Measurements from ENCODE around the gene C15orf61. TPM values are rescaled to one million over a fixed set of nuclear protein-coding genes. Genes with fewer than 3 reads are reported as not detected.

Gene C15orf61
- total RNA-seq, 1 experiment from 2014 or later = 6.5 TPM

- intact Hi-C loops (cut with micrococcal nuclease; ENCODE audit: unreplicated experiment) = no loop called here
- Histone ChIP-seq H3K79me2 (ENCODE audit: low read depth) (no peaks in the 10 kb centered on the region), H3K4me3 (no peak overlapping the region), H3K27ac (no peak overlapping the region), H3K36me3 (ENCODE audit: low read depth) (no peaks in the 10 kb centered on the region), H3K27me3 (ENCODE audit: insufficient read depth, low read depth) (no peaks in the 10 kb centered on the region), H3K4me2 (no peak overlapping the region), H4K20me1 (ENCODE audit: insufficient read depth) (no peaks in the 10 kb centered on the region), H3K9me2 (ENCODE audit: insufficient read depth) (no peaks in the 10 kb centered on the region), H3K9me3 (ENCODE audit: insufficient read depth, low read depth) (no peaks in the 10 kb centered on the region), H2AFZ (no peak overlapping the region), H3K4me1 (replicated peaks; ENCODE audit: insufficient read depth) (no peaks in the 10 kb centered on the region), H3F3A (ENCODE audit: insufficient read depth, low read depth) (no peaks in the 10 kb centered on the region)
- no peak for TF ChIP-seq EZH2 (IDR thresholded peaks at IDR 0.05; ENCODE audit: low read depth)
- TF ChIP-seq, protein P1, sequence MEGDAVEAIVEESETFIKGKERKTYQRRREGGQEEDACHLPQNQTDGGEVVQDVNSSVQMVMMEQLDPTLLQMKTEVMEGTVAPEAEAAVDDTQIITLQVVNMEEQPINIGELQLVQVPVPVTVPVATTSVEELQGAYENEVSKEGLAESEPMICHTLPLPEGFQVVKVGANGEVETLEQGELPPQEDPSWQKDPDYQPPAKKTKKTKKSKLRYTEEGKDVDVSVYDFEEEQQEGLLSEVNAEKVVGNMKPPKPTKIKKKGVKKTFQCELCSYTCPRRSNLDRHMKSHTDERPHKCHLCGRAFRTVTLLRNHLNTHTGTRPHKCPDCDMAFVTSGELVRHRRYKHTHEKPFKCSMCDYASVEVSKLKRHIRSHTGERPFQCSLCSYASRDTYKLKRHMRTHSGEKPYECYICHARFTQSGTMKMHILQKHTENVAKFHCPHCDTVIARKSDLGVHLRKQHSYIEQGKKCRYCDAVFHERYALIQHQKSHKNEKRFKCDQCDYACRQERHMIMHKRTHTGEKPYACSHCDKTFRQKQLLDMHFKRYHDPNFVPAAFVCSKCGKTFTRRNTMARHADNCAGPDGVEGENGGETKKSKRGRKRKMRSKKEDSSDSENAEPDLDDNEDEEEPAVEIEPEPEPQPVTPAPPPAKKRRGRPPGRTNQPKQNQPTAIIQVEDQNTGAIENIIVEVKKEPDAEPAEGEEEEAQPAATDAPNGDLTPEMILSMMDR (conservative IDR thresholded peaks at IDR 0.05) = no peak
- DNase-seq = no peak
- BruUV-seq (replicated peaks) = no TSS peak
- POLR2A ChIA-PET (ENCODE audit: unreplicated experiment) = no interaction called here
- CTCF ChIA-PET = no interaction called here
Observed at GRCh38 chr15:67575039-67575502, 54.1 kb downstream of the C15orf61 start.

DNA sequence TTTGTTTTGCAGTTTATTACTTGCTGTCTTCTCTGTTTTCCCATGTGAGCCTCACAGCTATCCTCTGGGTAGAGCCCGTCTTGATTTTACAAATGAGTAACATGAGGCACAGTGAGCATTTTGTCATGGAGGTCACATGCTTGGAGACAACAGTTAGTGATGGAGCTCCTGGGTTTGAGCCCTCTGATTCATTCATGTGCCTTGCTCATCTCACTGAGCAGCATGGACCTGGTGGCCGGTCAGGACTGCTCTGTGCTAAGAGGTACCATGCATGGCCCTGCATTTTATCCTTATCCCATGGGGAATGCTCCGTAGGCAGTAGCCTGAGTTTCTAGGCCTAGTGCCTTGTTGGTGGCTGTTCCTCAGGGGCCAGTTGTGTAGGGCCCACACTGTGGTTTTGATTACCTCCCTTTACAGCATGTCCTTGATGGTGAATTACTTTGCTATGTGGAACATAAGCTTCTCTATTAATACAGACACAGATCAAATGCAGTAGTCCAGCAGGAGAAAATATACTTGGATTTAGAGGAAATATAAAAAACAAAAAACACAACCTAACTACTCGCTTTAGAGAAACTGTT lies 57.2 kb downstream of the C15orf61 start:
- Histone ChIP-seq H3K4me3 (no peak overlapping the region), H3K27ac (no peak overlapping the region), H3F3A (ENCODE audit: insufficient read depth, low read depth) (no peaks in the 10 kb centered on the region), H3K9me3 (ENCODE audit: insufficient read depth, low read depth) (no peaks in the 10 kb centered on the region), H3K27me3 (ENCODE audit: insufficient read depth, low read depth) (no peaks in the 10 kb centered on the region), H3K36me3 (ENCODE audit: low read depth) (no peaks in the 10 kb centered on the region), H3K9me2 (ENCODE audit: insufficient read depth) (no peaks in the 10 kb centered on the region), H4K20me1 (ENCODE audit: insufficient read depth) (no peaks in the 10 kb centered on the region), H3K4me2 (no peak overlapping the region), H3K79me2 (ENCODE audit: low read depth) (no peaks in the 10 kb centered on the region), H2AFZ (no peak overlapping the region), H3K4me1 (replicated peaks; ENCODE audit: insufficient read depth) (no peaks in the 10 kb centered on the region)
- DNase-seq = no peak
- intact Hi-C loops (cut with micrococcal nuclease; ENCODE audit: unreplicated experiment) = no loop called here
- CTCF ChIA-PET = no interaction called here
- POLR2A ChIA-PET (ENCODE audit: unreplicated experiment) = no interaction called here
- BruUV-seq (replicated peaks) = no TSS peak
- TF ChIP-seq, protein P1 (conservative IDR thresholded peaks at IDR 0.05) = no peak
- no peak for TF ChIP-seq EZH2 (IDR thresholded peaks at IDR 0.05; ENCODE audit: low read depth)

DNA sequence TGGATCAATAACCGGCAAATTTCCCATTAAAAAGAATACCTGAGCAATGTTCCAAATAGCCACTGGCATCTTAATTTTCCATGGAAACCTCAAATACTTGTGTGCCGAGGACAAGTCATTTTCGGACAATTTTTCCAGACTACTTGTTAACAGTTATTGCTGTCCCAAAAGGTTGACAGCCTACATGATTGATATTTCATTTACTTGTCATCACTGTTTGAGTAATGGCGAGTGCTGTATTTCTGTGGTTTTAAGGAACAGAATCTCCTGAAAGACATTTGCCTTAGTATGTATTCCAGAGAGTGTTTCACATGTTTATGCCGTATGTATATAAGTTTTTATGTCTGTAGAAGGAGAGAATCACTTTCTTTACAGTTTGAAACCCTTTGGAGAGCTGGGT lies 58.2 kb downstream of the C15orf61 start:
- intact Hi-C loops (cut with micrococcal nuclease; ENCODE audit: unreplicated experiment) = no loop called here
- POLR2A ChIA-PET (ENCODE audit: unreplicated experiment) = interaction anchor here (0.7 kb wide), 1 partner anchor 358 kb away, joined by 3 read pairs; no protein-coding TSS in a partner anchor
- Histone ChIP-seq H3K4me3 (no peak overlapping the region), H3K27ac (no peak overlapping the region), H4K20me1 (ENCODE audit: insufficient read depth) (no peaks in the 10 kb centered on the region), H2AFZ (no peak overlapping the region), H3K4me1 (replicated peaks; ENCODE audit: insufficient read depth) (no peaks in the 10 kb centered on the region), H3K9me3 (ENCODE audit: insufficient read depth, low read depth) (no peaks in the 10 kb centered on the region), H3K79me2 (ENCODE audit: low read depth) (no peaks in the 10 kb centered on the region), H3K4me2 (no peak overlapping the region), H3K36me3 (ENCODE audit: low read depth) (no peaks in the 10 kb centered on the region), H3K27me3 (ENCODE audit: insufficient read depth, low read depth) (no peaks in the 10 kb centered on the region), H3K9me2 (ENCODE audit: insufficient read depth) (no peaks in the 10 kb centered on the region), H3F3A (ENCODE audit: insufficient read depth, low read depth) (no peaks in the 10 kb centered on the region)
- no TSS peak for BruUV-seq (replicated peaks)
- DNase-seq = no peak
- TF ChIP-seq, protein P1 (conservative IDR thresholded peaks at IDR 0.05) = no peak
- TF ChIP-seq EZH2 (IDR thresholded peaks at IDR 0.05; ENCODE audit: low read depth) = no peak
- CTCF ChIA-PET = no interaction called here

Other genes with a start within 250 kb of the C15orf61 start
- 25.6 and 26.9 TPM in 2 replicates for gene MAP2K5, start 21.6 kb downstream of the C15orf61 start, total RNA-seq (2021)